BLaER1 treated with 17β-estradiol and CSF1 and Interleukin-3, amounts not matched to agents 10 nM and 100 nM (cell line): ENCODE data around the gene CLIC4.
"Not testable (repeated sequence)": the region's sequence is repeated elsewhere in the genome, so short reads cannot be mapped to it uniquely, and the experiment has no call there.

Experiments used
- H3K27ac ChIP-seq, 11 experiments: shearing (Covaris generic); formaldehyde crosslinking; 2 replicates each; pipeline ENCODE4 v1.8.1; 2022
- H3K27me3 ChIP-seq, 11 experiments: shearing (Covaris generic); formaldehyde crosslinking; 2 replicates each; pipeline ENCODE4 v1.8.1; 2022
- H3K36me3 ChIP-seq, 11 experiments: shearing (Covaris generic); formaldehyde crosslinking; 2 replicates each; pipeline ENCODE4 v1.8.1; 2022
- H3K4me1 ChIP-seq, 10 experiments: shearing (Covaris generic); formaldehyde crosslinking; 2 replicates each; pipeline ENCODE4 v1.8.1; 2022
- H3K4me2 ChIP-seq, 11 experiments: shearing (Covaris generic); formaldehyde crosslinking; 2 replicates each; pipeline ENCODE4 v1.8.1; 2022
- H3K4me3 ChIP-seq, 10 experiments: shearing (Covaris generic); formaldehyde crosslinking; 2 replicates each; pipeline ENCODE4 v1.8.1; 2022
- H3K9ac ChIP-seq, 11 experiments: shearing (Covaris generic); formaldehyde crosslinking; 2 replicates each; pipeline ENCODE4 v1.8.1; 2022
- H3K9me3 ChIP-seq, 11 experiments: shearing (Covaris generic); formaldehyde crosslinking; replicated peaks in 1 of 11; 2 replicates each; pipeline ENCODE4 v1.8.1; 2022
- H4K20me1 ChIP-seq, 11 experiments: shearing (Covaris generic); formaldehyde crosslinking; 2 replicates each; pipeline ENCODE4 v1.8.1; 2022
- Cebpa-rat ChIP-seq, 11 experiments: shearing (Covaris generic); IDR thresholded peaks; 2 replicates each; pipeline ENCODE4 v1.8.1; 2022

CLIC4 gene

GRCh38 chr1:24713736-24714135 lies 31.5 kb upstream of the CLIC4 start:
- Histone ChIP-seq H3K9me3 (no peaks in the 10 kb centered on the region), H3K9ac (no peak overlapping the region), H3K36me3 (no peaks in the 10 kb centered on the region), H4K20me1 (no peaks in the 10 kb centered on the region), H3K27me3 (no peaks in the 10 kb centered on the region), H3K4me3 (no peak overlapping the region), H3K27ac (peak overlapping the region in 1 of 11 experiments; percentile 36; a peak in 1 of 22 replicates), H3K4me1 (peaks cover 14 to 55% (median 25%) of the 10 kb centered on the region in 10 experiments), H3K4me2 (0 out of 22 replicates have a peak overlapping the region, but pooled peaks of 1 of the 11 experiments have one; percentile 14)
- TF ChIP-seq Cebpa-rat (IDR thresholded peaks at IDR 0.05), result no peak

GRCh38 chr1:24714859-24715520 lies 30.3 kb upstream of the CLIC4 start:
- Histone ChIP-seq H3K36me3 (no peaks in the 10 kb centered on the region), H3K9me3 (peaks cover 0 to 1% (median 0%) of the 10 kb centered on the region in 11 experiments; a peak in 3 of 22 replicates), H3K27me3 (no peaks in the 10 kb centered on the region), H4K20me1 (no peaks in the 10 kb centered on the region), H3K4me2 (peak overlapping the region in 4 of 11 experiments; percentile 13 to 40 (median 20); a peak in 5 of 22 replicates), H3K9ac (no peak overlapping the region), H3K27ac (peak overlapping the region in 2 of 11 experiments; percentile 10 to 39; a peak in 3 of 22 replicates), H3K4me3 (no peak overlapping the region), H3K4me1 (peaks cover 2 to 46% (median 13%) of the 10 kb centered on the region in 10 experiments; a peak in 17 of 20 replicates)
- TF ChIP-seq Cebpa-rat (IDR thresholded peaks at IDR 0.05), result no peak

- TF ChIP-seq Cebpa-rat (IDR thresholded peaks at IDR 0.05), result no peak
- Histone ChIP-seq H3K4me1 (peaks cover 0 to 43% (median 8%) of the 10 kb centered on the region in 10 experiments; a peak in 12 of 20 replicates), H3K9ac (no peak overlapping the region), H3K9me3 (peaks cover 0 to 4% (median 0%) of the 10 kb centered on the region in 11 experiments; a peak in 3 of 22 replicates), H3K27me3 (no peaks in the 10 kb centered on the region), H4K20me1 (no peaks in the 10 kb centered on the region), H3K36me3 (no peaks in the 10 kb centered on the region), H3K27ac (no peak overlapping the region), H3K4me2 (0 out of 22 replicates have a peak overlapping the region, but pooled peaks of 1 of the 11 experiments have one; percentile 13), H3K4me3 (no peak overlapping the region)
Measured at GRCh38 chr1:24715658-24716057, 29.6 kb upstream of the CLIC4 start.

GRCh38 chr1:24717887-24718650 lies 27.2 kb upstream of the CLIC4 start:
- Histone ChIP-seq H3K36me3 (no peaks in the 10 kb centered on the region), H3K9me3 (peaks cover 0 to 13% (median 6%) of the 10 kb centered on the region in 11 experiments; a peak in 7 of 22 replicates), H4K20me1 (no peaks in the 10 kb centered on the region), H3K4me1 (peaks cover 0 to 32% (median 4%) of the 10 kb centered on the region in 10 experiments; a peak in 8 of 20 replicates), H3K4me2 (peak overlapping the region in 4 of 11 experiments; percentile 1 to 44 (median 26); a peak in 5 of 22 replicates), H3K9ac (no peak overlapping the region), H3K27ac (no peak overlapping the region), H3K27me3 (no peaks in the 10 kb centered on the region), H3K4me3 (no peak overlapping the region)
- no peak for TF ChIP-seq Cebpa-rat (IDR thresholded peaks at IDR 0.05)

- Histone ChIP-seq H3K27ac (no peak overlapping the region), H3K4me3 (no peak overlapping the region), H3K4me2 (peak overlapping the region in 1 of 11 experiments; percentile 15; a peak in 1 of 22 replicates), H3K27me3 (no peaks in the 10 kb centered on the region), H3K9ac (no peak overlapping the region), H4K20me1 (no peaks in the 10 kb centered on the region), H3K4me1 (peaks cover 0 to 35% (median 7%) of the 10 kb centered on the region in 10 experiments; a peak in 8 of 20 replicates), H3K9me3 (peaks cover 0 to 13% (median 6%) of the 10 kb centered on the region in 11 experiments; a peak in 7 of 22 replicates), H3K36me3 (no peaks in the 10 kb centered on the region)
- no peak for TF ChIP-seq Cebpa-rat (IDR thresholded peaks at IDR 0.05)
Measured at GRCh38 chr1:24720152-24720551, 25.1 kb upstream of the CLIC4 start.

GRCh38 chr1:24721533-24721932 lies 23.7 kb upstream of the CLIC4 start:
- TF ChIP-seq Cebpa-rat (IDR thresholded peaks at IDR 0.05), result no peak
- peaks cover 1 to 42% (median 10%) of the 10 kb centered on the region in 10 experiments for H3K4me1 ChIP-seq
- no peak overlapping the region for H3K4me2 ChIP-seq
- no peaks in the 10 kb centered on the region for H3K27me3 ChIP-seq
- H3K9me3 ChIP-seq, result peaks cover 0 to 13% (median 6%) of the 10 kb centered on the region in 11 experiments; a peak in 7 of 22 replicates
- H4K20me1 ChIP-seq, result no peaks in the 10 kb centered on the region
- H3K4me3 ChIP-seq, result no peak overlapping the region
- no peak overlapping the region for H3K27ac ChIP-seq
- no peaks in the 10 kb centered on the region for H3K36me3 ChIP-seq
- no peak overlapping the region for H3K9ac ChIP-seq

- H4K20me1 ChIP-seq, H3K4me2 ChIP-seq, H3K27ac ChIP-seq, H3K4me3 ChIP-seq, H3K9ac ChIP-seq, H3K27me3 ChIP-seq, H3K36me3 ChIP-seq: not testable (repeated sequence)
- Histone ChIP-seq H3K9me3 (peaks cover 0 to 13% (median 6%) of the 10 kb centered on the region in 11 experiments; a peak in 7 of 22 replicates), H3K4me1 (peaks cover 9 to 47% (median 19%) of the 10 kb centered on the region in 10 experiments)
Measured at GRCh38 chr1:24722073-24723035, 22.9 kb upstream of the CLIC4 start.
